Testis (tissue), 3 donors: ENCODE measurements around the gene ZNF514. TPM values are rescaled to one million over a fixed set of nuclear protein-coding genes. Genes with fewer than 3 reads are reported as not detected.
A peak's percentile ranks its signal among the peaks of the same experiment; 100 is the strongest.

Source experiments
- DNase-seq: peaks from one replicate; pipeline ENCODE4 v3.0.0-alpha.2; 2019
- H3K27ac ChIP-seq, 2 donors: fragments of 200-600 bp; sonication (generic); one replicate each; pipeline ENCODE4 v1.5.1; 2019
- H3K27me3 ChIP-seq: fragments of 200-600 bp; sonication (generic); one replicate; pipeline ENCODE4 v1.5.1; 2019
- H3K36me3 ChIP-seq: fragments of 200-600 bp; sonication (generic); one replicate; pipeline ENCODE4 v1.5.1; 2017; ENCODE audit warnings: low read depth; ENCODE audit errors: missing control alignments
- H3K4me1 ChIP-seq: fragments of 200-600 bp; sonication (generic); one replicate; pipeline ENCODE4 v1.5.1; 2019
- H3K4me3 ChIP-seq, 2 donors: fragments of 200-600 bp; sonication (generic); one replicate each; pipeline ENCODE4 v1.5.1; 2017 to 2019
- H3K9me3 ChIP-seq: fragments of 200-600 bp; sonication (generic); one replicate; pipeline ENCODE4 v1.5.1; 2017
- CTCF ChIP-seq, 3 experiments: fragments of 450-650 bp in 2 of 3; fragments of 200-600 bp in 1 of 3; sonication (generic) in 1 of 3; IDR thresholded peaks; one replicate each; pipeline ENCODE4 v1.5.1; 2016 to 2019; ENCODE audit warnings: antibody characterized with exemption in 3 of 3, mild to moderate bottlenecking in 2 of 3, moderate library complexity in 1 of 3
- POLR2A ChIP-seq: fragments of 450-650 bp; IDR thresholded peaks from one replicate; pipeline ENCODE4 v1.6.1; 2017; ENCODE audit warnings: antibody characterized with exemption, mild to moderate bottlenecking, moderate library complexity
- WGBS, 2 donors: methylation state at CpG; one replicate each; pipeline ENCODE4 v1.1.5; 2018; 5-methylcytosine and 5-hydroxymethylcytosine counted together
- intact Hi-C: fragments of 100-400 bp; cut with DNase I; formaldehyde crosslinking; loops from one replicate; pipeline ENCODE4 v1.15.1; 2023; ENCODE audit warnings: low total_unique reads
- polyA plus RNA-seq: library from polyadenylated mRNA; stranded (reverse); fragments of 350-450 nt; fragmentation: Illumina TruSeq; extraction: RNeasy Lipid Tissue Mini Kit (QIAGEN cat#74804); gene quantifications from one replicate; pipeline ENCODE4 v1.2.3, GENCODE V29; 2014; ENCODE audit warnings: low read depth, low replicate concordance; ENCODE audit not compliant: insufficient read depth
- total RNA-seq, 2 donors: library from RNA; depleted of rRNA; stranded (reverse); fragments of >200 nt; gene quantifications; one replicate each; pipeline ENCODE4 v1.2.3, GENCODE V29; 2016

ZNF514 gene
- total and polyA plus RNA-seq, 3 donors from 2014 or later: 21.9 to 25.0 (median 22.3) TPM

DNA sequence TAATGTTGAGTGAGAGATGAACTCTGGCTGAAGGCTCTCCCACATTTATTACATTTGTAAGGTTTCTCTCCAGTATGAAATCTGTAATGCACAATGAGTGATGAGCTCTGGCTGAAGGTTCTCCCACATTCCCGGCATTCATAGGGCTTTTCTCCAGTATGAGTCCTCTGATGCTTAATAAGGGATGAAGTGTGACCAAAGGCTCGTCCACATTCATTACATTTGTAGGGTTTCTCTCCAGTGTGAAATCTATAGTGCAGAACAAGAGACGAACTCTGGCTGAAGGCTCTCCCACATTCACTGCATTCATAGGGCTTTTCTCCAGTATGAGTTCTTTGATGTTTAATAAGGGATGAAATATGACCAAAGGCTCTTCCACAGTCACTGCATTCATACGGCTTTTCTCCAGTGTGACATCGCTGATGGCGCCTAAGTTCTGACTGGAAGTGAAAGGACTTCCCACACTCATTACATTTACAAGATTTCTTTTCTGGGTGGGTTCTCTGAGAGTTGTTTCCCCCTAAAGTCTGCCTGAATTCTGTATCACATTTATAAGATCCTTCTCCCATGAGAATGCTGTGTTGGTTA is 10.2 kb downstream of the ZNF514 start:
- Histone ChIP-seq H3K9me3 (no peaks in the 10 kb centered on the region), H3K4me1 (no peaks in the 10 kb centered on the region), H3K27me3 (no peaks in the 10 kb centered on the region), H3K27ac (no peak overlapping the region), H3K36me3 (no peaks in the 10 kb centered on the region), H3K4me3 (no peak overlapping the region)
- intact Hi-C loops: no loop called here
- WGBS, 2 donors: 95 to 98% methylated on average over 6 of the region's 6 CpGs
- TF ChIP-seq POLR2A: no peak
- no peak for TF ChIP-seq CTCF (IDR thresholded peaks at IDR 0.05)
- no peak for DNase-seq

- H3K27me3 ChIP-seq: no peaks in the 10 kb centered on the region
- no peak overlapping the region for H3K27ac ChIP-seq
- H3K4me1 ChIP-seq: no peaks in the 10 kb centered on the region
- TF ChIP-seq CTCF (IDR thresholded peaks at IDR 0.05) (no peak), POLR2A (no peak)
- no peak overlapping the region for H3K4me3 ChIP-seq
- no peaks in the 10 kb centered on the region for H3K9me3 ChIP-seq
- DNase-seq: no peak
- whole genome bisulfite sequencing, 2 donors: 96 to 100% methylated on average over 1 to 2 of the region's 2 CpGs
- no peaks in the 10 kb centered on the region for H3K36me3 ChIP-seq
- intact Hi-C loops: no loop called here
Measured at GRCh38 chr2:95143838-95144237, 15.8 kb downstream of the ZNF514 start.

- DNase-seq: no peak
- no peak overlapping the region for H3K4me3 ChIP-seq
- TF ChIP-seq POLR2A: no peak
- TF ChIP-seq CTCF (IDR thresholded peaks at IDR 0.05): no peak
- no peaks in the 10 kb centered on the region for H3K9me3 ChIP-seq
- no peaks in the 10 kb centered on the region for H3K36me3 ChIP-seq
- 100% methylated on average over 1 of the region's 1 CpG for WGBS, 2 donors
- H3K27me3 ChIP-seq: no peaks in the 10 kb centered on the region
- intact Hi-C loops: no loop called here
- no peaks in the 10 kb centered on the region for H3K4me1 ChIP-seq
- no peak overlapping the region for H3K27ac ChIP-seq
Measured at GRCh38 chr2:95138702-95139101, 20.9 kb downstream of the ZNF514 start.

DNA sequence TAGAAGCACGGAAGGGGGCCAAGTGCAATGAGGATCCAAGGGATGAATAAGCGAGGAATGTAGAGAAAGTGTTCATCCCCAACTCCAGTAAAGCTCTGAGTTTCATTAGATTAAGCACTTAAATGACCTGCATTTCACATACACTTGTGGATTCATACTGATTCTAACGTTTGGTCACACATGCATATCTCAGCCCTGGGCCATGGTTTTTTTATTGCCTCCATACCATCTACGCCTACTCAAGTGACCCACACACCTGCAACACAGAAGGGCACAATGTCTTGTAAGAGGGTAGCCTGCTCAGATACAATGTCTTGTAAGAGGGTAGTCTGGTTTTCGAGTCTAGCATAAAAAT is 37.5 kb downstream of the ZNF514 start:
- TF ChIP-seq POLR2A: no peak
- TF ChIP-seq CTCF (IDR thresholded peaks at IDR 0.05): no peak
- Histone ChIP-seq H3K9me3 (no peaks in the 10 kb centered on the region), H3K27me3 (no peaks in the 10 kb centered on the region), H3K4me1 (no peaks in the 10 kb centered on the region), H3K36me3 (no peaks in the 10 kb centered on the region), H3K27ac (peak overlapping the region; percentile 92 to 96), H3K4me3 (peak overlapping the region; percentile 98 to 100)
- intact Hi-C loops: no loop called here
- 16 to 21% methylated on average over 4 to 5 of the region's 5 CpGs for WGBS, 2 donors
- DNase-seq: no peak

- DNase-seq: peak; percentile 92
- Histone ChIP-seq H3K27ac (peak within 1 kb of the TSS; percentile 92 to 96), H3K27me3 (no peaks in the 10 kb centered on the region), H3K4me3 (peak within 1 kb of the TSS; percentile 98 to 100), H3K9me3 (no peaks in the 10 kb centered on the region), H3K36me3 (no peaks in the 10 kb centered on the region), H3K4me1 (no peaks in the 10 kb centered on the region)
- WGBS, 2 donors: 0% methylated on average over 28 to 74 of the region's 86 CpGs
- TF ChIP-seq CTCF (IDR thresholded peaks at IDR 0.05) (no peak), POLR2A (peak; percentile 19)
- intact Hi-C loops: no loop called here
Measured at GRCh38 chr2:95121407-95122196, 38.0 kb downstream of the ZNF514 start, which contains the start of gene MRPS5. Gene MRPS5, minus strand, starts transcription at chr2:95121808. Its CDS starts 17 bp downstream, at chr2:95121791.
